ENCODE data around the gene BAHCC1.

The BAHCC1 gene

DNA sequence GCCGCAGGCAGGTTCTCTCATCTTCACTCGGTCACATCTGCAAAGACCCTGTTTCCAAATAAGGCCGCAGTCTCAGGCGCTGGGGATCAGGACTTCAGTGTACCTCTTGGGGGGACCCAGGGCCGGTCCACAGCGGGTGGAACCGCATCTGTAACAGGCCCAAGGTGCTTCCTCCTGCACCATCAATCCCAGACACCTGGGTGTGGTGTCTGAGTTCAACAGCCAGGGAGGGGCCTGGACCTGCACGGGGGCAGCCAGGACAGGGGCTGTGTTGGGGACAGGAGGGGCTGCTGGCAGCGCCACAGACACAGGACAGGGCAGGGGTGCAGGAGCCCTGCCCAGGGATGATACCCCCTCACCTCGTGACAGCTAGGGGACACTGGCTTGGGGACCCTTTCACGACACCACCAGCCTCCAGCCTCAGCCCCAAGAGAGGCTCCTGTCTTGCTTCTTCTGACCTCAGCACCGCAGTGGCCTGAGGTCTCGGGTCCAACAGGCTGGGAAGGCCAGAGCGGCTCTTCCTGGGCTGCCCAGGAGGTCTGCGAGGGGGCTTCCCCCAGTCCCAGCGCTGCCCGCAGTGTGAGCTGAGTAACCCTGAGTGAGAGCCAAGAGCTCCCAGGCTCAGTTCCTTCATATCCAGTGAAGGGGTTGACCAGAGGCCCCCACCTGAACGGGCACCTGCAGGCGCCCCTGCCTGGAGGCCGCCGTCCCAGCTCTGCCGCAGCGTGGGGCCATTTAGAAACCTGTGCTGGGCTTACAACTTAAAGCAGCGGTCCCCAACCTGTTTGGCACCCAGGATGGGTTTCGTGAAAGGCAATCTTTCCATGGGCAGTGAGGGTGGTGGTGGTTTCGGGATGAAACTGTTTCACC, 30.7 kb upstream of the BAHCC1 start:
- no peak for DNase-seq (ENCODE audit: low spot score)
- in situ Hi-C loops (cut with MboI; ENCODE audit: low pct_unique_long_range_greater_than_20kb, low sequenced_read_pairs, unreplicated experiment) = no loop called here

GRCh38 chr17:81365148-81365600, 30.1 kb upstream of the BAHCC1 start:
- no peak for TF ChIP-seq CTCF (IDR thresholded peaks at IDR 0.05; ENCODE audit: extremely low read depth, insufficient read depth, missing control alignments)
- in situ Hi-C loops (cut with MboI; ENCODE audit: low pct_unique_long_range_greater_than_20kb, low sequenced_read_pairs, unreplicated experiment) = no loop called here
- no peak for DNase-seq (ENCODE audit: low spot score)

More for the DNA sequence above, 30.7 kb upstream of the BAHCC1 start:
- TF ChIP-seq CTCF (IDR thresholded peaks at IDR 0.05; ENCODE audit: extremely low read depth, insufficient read depth, missing control alignments) = no peak

DNA sequence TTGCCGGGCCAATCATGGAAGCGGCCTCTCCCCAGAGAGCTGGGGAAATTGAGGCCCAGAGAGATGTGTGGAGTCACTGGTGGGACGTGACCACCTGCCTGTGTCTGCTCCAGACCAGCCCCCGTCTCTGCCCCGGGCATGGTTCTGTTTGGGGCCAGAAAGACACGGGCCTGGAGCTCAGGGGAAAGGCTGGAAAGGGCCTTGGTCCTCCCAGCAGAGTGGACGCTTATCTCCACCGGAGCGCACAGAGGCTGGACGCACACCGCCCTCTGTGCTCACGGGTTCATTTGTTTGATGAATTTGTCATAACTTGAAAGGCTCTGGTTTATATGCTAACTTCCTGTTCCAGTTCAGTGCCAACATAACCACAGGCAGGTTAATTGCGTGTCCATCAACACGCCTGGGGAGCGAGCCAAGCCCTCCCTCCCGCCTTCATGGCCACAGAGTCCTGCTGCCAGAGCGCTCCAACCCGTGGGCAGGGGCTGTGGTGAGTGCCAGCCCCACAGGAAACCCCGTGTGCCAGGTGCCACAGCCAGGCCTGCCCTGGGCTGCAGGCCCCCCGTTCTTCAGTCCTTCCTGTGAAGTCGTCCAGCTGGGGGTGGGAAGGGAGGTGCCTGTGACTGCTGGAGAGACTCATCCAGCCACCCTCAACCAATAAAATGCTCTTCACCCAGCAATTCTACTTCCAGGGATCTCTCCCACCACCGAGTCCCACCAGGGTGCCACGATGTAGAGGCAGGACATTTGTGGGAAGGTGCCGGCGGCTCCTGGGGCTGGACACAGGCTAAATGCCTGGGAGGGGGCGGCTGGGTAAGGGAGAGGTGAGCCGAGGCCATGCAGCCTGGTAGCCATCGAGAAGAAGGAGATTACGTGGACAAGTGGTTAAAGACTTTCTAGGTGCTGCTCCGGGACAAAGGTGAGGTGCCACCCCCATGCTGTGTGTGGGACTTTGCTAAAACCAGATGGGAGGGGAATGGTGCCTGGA, 29.4 kb upstream of the BAHCC1 start:
- DNase-seq (ENCODE audit: low spot score) = peak; percentile 62
- no peak for TF ChIP-seq CTCF (IDR thresholded peaks at IDR 0.05; ENCODE audit: extremely low read depth, insufficient read depth, missing control alignments)
- in situ Hi-C loops (cut with MboI; ENCODE audit: low pct_unique_long_range_greater_than_20kb, low sequenced_read_pairs, unreplicated experiment) = no loop called here

DNA sequence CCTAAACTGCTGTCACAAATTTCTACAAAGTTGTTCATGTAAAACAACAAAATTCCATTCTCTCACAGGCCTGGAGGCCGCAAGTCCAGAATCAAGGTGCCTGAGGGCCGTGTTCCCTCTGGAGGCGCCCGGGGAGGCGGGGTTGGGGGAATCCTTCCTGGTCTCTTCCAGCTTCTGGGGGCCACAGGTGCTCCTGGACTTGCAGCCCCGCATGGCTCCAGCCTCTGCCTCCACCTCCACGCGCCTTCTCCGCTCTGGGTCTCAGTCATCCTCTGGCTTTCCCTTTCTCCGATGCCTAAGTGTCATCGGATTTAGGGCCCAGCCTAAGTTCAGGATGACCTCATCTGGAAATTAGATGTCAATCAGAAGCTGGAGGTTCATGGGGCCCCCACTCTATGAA, 28.6 kb upstream of the BAHCC1 start:
- no peak for TF ChIP-seq CTCF (IDR thresholded peaks at IDR 0.05; ENCODE audit: extremely low read depth, insufficient read depth, missing control alignments)
- no peak for DNase-seq (ENCODE audit: low spot score)
- in situ Hi-C loops (cut with MboI; ENCODE audit: low pct_unique_long_range_greater_than_20kb, low sequenced_read_pairs, unreplicated experiment) = no loop called here

- no peak for TF ChIP-seq CTCF (IDR thresholded peaks at IDR 0.05; ENCODE audit: extremely low read depth, insufficient read depth, missing control alignments)
- in situ Hi-C loops (cut with MboI; ENCODE audit: low pct_unique_long_range_greater_than_20kb, low sequenced_read_pairs, unreplicated experiment) = no loop called here
- DNase-seq (ENCODE audit: low spot score) = no peak
These were observed 28.1 kb upstream of the BAHCC1 start for GRCh38 chr17:81367171-81367570.

All from GM13977 (cell line).